Measurements from ENCODE around the gene SLC7A4.
"Not testable (repeated sequence)": the region's sequence is repeated elsewhere in the genome, so short reads cannot be mapped to it uniquely, and the experiment has no call there.

The SLC7A4 gene

DNA sequence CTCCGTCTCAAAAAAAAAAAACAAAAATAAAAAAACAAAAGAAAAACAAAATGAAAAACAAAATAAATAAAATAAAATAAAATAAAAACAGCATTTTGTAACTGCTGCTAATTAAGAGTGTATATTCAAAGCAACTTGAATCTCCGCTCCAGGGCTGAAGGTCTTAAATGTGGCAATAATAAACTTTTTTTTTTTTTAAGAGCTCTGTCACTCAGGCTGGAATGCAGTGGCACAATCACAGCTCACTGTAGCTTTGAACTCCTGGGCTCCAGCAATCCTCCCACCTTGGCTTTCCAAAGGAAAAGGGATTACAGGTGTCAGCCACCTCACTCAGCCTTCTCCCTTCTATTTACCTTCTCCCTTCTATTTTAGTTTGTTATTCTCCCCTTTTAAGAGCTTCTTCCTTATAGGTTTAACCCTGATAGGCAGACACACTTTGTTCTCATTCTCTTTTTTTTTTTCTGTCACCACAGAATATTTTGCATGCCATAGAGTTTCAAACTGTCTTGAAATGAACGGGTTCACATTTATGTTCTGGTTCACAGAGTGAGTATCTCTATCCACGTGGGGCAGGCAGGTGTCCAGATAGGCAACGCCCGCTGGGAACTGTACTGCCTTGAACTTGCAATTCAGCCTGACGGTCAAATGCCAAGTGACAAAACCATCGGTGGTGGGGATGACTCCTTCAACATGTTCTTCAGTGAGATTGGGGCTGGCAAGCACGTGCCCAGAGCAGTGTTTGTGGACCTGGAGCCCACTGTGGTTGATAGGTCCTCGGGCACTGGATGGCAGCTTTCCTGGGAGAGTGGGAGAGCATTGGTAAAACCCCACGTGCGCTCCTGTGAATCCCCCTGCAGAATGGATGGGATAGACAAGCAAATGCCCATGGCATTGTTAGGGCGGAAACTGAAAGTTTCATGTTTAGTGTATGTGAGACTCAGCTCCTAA is 32.8 kb upstream of the SLC7A4 start:
- no peak for DNase-seq (ENCODE audit: low spot score)

GRCh38 chr22:21064425-21064824 is 32.1 kb upstream of the SLC7A4 start:
- DNase-seq (ENCODE audit: low spot score), result not testable (repeated sequence)

- not testable (repeated sequence) for DNase-seq (ENCODE audit: low spot score)
Observed at GRCh38 chr22:21061660-21062321, 29.4 kb upstream of the SLC7A4 start.

DNA sequence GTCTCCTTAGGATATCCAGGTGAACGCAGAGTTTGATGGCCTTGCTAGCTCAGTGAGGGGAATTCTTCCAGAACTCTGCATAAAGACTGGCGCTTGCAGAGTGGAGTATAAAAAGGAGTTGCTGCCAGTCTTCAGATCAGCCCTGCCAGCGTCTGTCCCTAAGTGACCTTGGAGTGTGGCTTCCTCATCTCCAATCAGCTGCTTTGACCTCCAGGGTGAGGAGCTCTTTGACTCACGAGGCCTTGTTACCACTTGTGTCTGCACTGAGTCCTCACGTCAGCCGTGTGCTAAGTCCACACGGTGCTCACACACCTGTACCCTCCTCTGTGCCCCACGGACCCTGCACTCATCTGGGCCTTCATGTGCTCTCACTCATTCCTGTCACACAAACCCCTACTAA is 28.0 kb upstream of the SLC7A4 start:
- not testable (repeated sequence) for DNase-seq (ENCODE audit: low spot score)

DNA sequence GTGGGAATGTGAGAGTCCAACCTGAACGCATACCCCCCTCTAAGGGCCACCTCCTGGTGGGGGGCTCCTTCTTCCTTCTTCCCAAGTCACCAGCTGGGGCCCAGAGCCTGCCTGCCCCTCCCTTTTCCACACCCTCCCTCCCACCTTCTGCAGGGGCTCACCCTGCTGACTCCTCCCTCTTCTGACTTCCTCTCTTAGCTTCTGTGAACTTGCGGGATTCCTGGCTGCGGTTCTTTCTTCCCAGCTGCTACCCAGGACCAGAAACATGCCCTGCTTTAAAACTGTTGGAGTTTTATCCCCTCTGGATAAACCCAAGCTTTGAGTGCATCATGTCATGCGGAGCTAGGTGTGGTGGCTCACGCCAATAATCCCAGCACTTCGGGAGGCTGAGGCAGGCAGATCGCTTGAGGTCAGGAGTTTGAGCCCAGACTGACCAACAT is 23.5 kb upstream of the SLC7A4 start:
- no peak for DNase-seq (ENCODE audit: low spot score)

GRCh38 chr22:21055564-21055834 is 23.1 kb upstream of the SLC7A4 start:
- DNase-seq (ENCODE audit: low spot score), result no peak

DNA sequence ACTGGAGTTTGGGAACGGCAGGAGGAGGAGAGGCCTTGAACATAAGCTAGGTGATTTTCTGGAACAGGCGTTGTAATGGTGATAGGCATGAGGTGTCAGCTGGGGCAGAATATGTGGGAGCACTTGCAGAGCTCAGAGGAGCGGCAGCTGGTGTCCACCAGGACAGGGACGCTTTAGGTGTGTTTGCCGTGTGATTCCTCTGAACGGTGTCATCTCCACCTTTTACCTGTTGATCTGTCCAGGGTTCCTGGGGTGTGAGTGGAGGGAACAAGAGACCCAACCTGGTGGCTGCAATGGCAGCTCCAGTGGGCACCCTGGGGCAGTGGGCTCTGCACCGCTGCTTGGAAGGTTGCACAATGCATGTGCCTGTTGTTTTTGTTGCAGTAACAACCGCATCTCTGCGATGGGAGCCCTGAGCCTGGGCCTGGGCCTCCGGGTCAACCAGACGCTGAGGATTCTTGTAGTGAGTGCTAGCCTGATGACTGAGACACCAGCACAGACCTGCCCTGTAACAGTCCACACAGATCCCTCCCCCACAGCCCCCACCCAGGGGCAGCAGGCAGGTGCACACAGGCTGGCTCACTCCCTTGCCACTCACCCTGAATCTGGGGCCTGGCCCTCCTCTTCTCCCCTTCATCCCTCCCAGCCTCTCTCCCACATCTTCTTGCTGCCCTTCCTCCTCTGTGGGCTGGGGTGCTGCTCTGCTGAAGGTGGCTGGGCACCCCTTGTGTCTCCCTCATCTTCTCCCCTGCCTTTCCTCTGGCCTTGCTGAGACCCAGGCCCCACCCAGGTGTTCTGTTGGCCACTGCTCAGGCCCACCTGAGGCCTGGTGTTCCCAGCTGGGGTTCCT is 22.6 kb upstream of the SLC7A4 start:
- DNase-seq (ENCODE audit: low spot score), result no peak

- DNase-seq (ENCODE audit: low spot score), result no peak
Observed at GRCh38 chr22:21054046-21054713, 21.8 kb upstream of the SLC7A4 start.

GRCh38 chr22:21052715-21053459 is 20.5 kb upstream of the SLC7A4 start:
- DNase-seq (ENCODE audit: low spot score), result no peak

GRCh38 chr22:21051831-21052400 is 19.6 kb upstream of the SLC7A4 start:
- DNase-seq (ENCODE audit: low spot score), result no peak

DNA sequence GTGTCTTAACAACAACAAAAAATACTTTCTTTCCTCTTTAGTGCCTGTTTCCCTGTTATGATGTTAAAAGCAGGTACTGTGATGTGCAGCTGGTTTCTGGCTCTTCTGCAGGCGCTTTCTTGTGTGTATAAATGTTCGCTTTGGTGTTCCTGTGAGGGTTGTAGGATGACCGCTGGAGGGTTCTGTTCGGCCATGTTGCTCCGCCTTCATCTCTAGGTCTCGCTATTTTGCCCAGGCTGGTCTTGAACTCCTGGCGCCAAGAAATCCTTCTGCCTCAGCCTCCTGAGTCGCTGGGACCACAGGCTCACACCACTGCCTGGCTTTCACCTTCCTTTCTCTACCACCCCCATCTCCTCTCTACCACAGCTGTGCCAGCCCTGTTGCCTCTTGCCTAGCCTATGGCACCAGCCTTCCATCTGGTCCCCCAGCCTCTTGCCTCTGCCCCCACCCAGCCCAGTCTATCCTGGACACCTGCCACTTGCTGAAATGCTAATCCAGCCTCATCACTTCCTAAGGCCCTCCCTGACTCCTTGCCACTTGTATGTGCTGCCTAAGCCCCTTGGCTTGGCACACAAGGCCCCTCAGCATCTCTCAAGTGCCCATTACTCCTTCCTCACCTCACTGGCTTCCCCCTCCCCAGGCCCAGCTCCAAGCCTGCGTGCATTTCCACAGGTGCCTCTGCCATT is 18.9 kb upstream of the SLC7A4 start:
- no peak for DNase-seq (ENCODE audit: low spot score)

GRCh38 chr22:21048965-21049364 is 16.6 kb upstream of the SLC7A4 start:
- DNase-seq (ENCODE audit: low spot score), result not testable (repeated sequence)

- DNase-seq (ENCODE audit: low spot score), result not testable (repeated sequence)
Observed at GRCh38 chr22:21048448-21048847, 16.1 kb upstream of the SLC7A4 start.

- no peak for DNase-seq (ENCODE audit: low spot score)
Observed at GRCh38 chr22:21047730-21048129, 15.4 kb upstream of the SLC7A4 start.

DNA sequence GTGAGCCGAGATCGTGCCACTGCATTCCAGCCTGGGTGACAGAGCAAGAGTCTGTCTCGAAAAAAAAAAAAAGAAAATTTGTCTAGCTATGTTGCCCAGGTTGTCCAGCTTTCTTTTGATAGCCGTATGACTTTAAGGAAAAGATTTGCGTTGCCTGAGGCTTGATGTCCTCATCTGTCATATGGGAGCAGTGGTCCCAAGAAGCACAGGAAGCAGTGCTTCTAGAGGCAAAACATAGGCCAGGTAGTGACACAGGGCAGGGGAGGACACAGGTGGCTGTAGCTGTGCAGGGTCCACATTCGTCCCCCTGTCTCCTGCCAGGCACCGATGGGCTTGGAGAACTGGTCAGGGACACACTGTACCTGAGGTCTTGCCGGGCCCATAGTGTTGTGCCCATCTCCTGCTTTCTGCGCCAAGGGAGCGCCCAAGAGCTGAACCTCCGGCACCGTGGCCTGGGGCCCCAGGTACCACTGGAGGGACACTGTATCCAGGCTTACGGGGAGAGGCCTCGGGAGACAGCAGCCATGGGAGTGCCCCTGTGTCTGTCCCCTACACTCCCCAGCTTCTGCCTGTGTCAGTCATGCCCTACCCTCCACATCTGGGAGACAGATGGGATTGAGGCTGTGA is 14.8 kb upstream of the SLC7A4 start:
- DNase-seq (ENCODE audit: low spot score), result no peak

- peak; percentile 91 for DNase-seq (ENCODE audit: low spot score)
Observed at GRCh38 chr22:21045585-21046294, 13.4 kb upstream of the SLC7A4 start, which contains the start of gene LRRC74B. TSS of gene LRRC74B (plus strand) at chr22:21045946. CDS start at chr22:21045987, 41 bp downstream.

DNA sequence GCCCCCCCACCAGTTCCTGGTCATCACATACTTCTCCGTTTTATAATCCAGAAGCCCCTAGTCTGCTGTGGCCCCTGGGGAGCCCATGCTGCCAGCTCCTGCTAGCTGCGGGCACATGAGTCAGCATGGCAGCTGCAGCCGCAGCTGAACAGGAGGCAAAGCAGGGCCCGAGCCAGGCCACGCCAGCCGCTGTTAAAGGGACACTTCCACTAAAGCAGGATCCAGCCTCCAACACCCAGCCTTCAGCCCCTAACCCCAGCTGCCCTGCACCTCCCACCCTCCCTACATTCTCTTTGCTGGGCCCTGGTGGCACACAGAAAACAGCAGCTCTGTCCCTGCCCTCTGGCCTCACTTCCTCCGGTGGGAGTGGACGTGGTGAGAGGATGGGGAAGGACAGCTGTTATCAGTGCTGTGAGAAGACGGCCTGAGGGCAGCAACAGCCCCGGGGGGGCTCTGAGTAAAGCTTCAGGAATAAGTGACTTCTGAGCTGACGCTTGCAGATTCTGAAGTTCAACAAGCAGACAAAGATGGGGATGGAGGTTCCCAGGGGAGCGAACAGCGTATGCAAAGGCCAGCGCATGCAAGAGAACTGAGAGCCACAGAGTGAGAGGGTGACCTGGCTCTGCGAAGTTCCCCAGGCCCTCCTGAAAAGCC is 12.7 kb upstream of the SLC7A4 start:
- DNase-seq (ENCODE audit: low spot score), result no peak

All from SK-N-DZ (cell line).